Glutamatergic neuron (in vitro differentiated cells): ENCODE data around the gene VWA8. TPM values are rescaled to one million over a fixed set of nuclear protein-coding genes. Genes with fewer than 3 reads are reported as not detected.
"Not testable (repeated sequence)": the region's sequence is repeated elsewhere in the genome, so short reads cannot be mapped to it uniquely, and the experiment has no call there.

Experiments
- DNase-seq: peaks from one replicate; pipeline ENCODE4 v3.0.0; 2022
- H3K27ac Mint-ChIP-seq: one replicate; pipeline ENCODE4 v1.8.0; 2020; ENCODE audit warnings: mild to moderate bottlenecking, mixed read lengths, inconsistent platforms; ENCODE audit not compliant: unreplicated experiment
- H3K27me3 Mint-ChIP-seq: one replicate; pipeline ENCODE4 v1.8.0; 2020; ENCODE audit warnings: mild to moderate bottlenecking, moderate library complexity, mixed read lengths, inconsistent platforms; ENCODE audit not compliant: unreplicated experiment
- H3K36me3 Mint-ChIP-seq: one replicate; pipeline ENCODE4 v1.8.0; 2020; ENCODE audit warnings: mild to moderate bottlenecking, mixed read lengths, inconsistent platforms; ENCODE audit not compliant: unreplicated experiment
- H3K4me1 Mint-ChIP-seq: one replicate; pipeline ENCODE4 v1.8.0; 2020; ENCODE audit warnings: mild to moderate bottlenecking, low read depth, mixed read lengths, inconsistent platforms; ENCODE audit not compliant: unreplicated experiment
- H3K4me3 Mint-ChIP-seq: one replicate; pipeline ENCODE4 v1.8.0; 2020; ENCODE audit warnings: mild to moderate bottlenecking, mixed read lengths, inconsistent platforms; ENCODE audit not compliant: unreplicated experiment
- H3K9me3 Mint-ChIP-seq: one replicate; pipeline ENCODE4 v1.8.0; 2020; ENCODE audit warnings: mild to moderate bottlenecking, moderate library complexity, mixed read lengths, inconsistent platforms; ENCODE audit not compliant: unreplicated experiment
- total RNA-seq: library from RNA; stranded (reverse); fragmentation: NEBNext Ultra II Directional; extraction: Animal tissue kit (Norgen Biotek cat#: 25700); gene quantifications from one replicate; pipeline ENCODE4 v1.2.1, GENCODE V29; 2021; ENCODE audit not compliant: unreplicated experiment
- TF ChIP-seq, protein P1 (sequence below): fragments of 200-600 bp; sonication (generic); IDR thresholded peaks from one replicate; pipeline ENCODE4 v1.5.0; 2021; ENCODE audit not compliant: partially characterized antibody, unreplicated experiment

Gene VWA8
- total RNA-seq, 1 donor from 2014 or later, result 16.4 TPM

DNA sequence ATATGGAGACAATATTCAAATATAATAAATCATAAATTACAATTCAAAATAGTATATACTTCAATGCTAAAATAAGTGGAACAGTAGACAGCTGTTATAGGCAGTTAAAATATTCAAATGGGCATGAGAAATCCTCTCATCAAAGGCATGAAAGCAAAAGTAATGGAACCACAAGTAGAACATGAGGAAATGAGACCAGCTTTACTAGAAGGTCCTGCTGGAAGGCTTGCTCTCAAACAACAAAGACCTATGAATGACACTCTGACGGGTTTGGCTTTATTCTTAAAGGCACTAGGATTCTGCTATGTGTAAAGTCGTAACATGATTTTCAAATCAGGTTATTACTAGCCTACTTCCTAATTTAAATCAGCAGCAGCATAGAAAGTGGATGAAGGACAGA lies 148.1 kb downstream of the VWA8 start:
- no peaks in the 10 kb centered on the region for H3K9me3 Mint-ChIP-seq
- H3K27ac Mint-ChIP-seq, result no peak overlapping the region
- TF ChIP-seq, protein P1, sequence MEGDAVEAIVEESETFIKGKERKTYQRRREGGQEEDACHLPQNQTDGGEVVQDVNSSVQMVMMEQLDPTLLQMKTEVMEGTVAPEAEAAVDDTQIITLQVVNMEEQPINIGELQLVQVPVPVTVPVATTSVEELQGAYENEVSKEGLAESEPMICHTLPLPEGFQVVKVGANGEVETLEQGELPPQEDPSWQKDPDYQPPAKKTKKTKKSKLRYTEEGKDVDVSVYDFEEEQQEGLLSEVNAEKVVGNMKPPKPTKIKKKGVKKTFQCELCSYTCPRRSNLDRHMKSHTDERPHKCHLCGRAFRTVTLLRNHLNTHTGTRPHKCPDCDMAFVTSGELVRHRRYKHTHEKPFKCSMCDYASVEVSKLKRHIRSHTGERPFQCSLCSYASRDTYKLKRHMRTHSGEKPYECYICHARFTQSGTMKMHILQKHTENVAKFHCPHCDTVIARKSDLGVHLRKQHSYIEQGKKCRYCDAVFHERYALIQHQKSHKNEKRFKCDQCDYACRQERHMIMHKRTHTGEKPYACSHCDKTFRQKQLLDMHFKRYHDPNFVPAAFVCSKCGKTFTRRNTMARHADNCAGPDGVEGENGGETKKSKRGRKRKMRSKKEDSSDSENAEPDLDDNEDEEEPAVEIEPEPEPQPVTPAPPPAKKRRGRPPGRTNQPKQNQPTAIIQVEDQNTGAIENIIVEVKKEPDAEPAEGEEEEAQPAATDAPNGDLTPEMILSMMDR, result no peak
- no peaks in the 10 kb centered on the region for H3K27me3 Mint-ChIP-seq
- H3K4me1 Mint-ChIP-seq, result no peaks in the 10 kb centered on the region
- DNase-seq, result no peak
- H3K4me3 Mint-ChIP-seq, result no peak overlapping the region
- H3K36me3 Mint-ChIP-seq, result peaks cover 6% of the 10 kb centered on the region

DNA sequence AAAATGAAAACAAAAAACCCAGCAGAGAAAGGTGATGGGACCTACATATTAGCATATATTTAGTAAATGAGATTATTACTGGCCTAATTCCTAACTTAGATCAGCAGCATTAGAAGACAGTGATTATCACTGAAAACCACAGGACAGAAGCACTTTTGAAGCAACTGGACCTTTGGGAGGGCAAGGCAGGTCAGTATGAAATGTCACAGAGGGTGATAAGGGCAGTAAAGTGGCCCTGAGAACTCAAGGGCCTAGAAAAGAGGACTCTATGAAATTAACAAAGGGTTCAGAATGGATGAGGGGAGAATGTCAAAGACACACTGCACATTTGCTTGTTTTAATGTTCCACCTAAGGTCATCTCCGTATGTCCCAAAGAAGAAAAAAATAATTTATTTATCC lies 148.7 kb downstream of the VWA8 start:
- no peaks in the 10 kb centered on the region for H3K4me1 Mint-ChIP-seq
- DNase-seq, result no peak
- no peaks in the 10 kb centered on the region for H3K9me3 Mint-ChIP-seq
- TF ChIP-seq, protein P1, result no peak
- H3K27ac Mint-ChIP-seq, result no peak overlapping the region
- H3K36me3 Mint-ChIP-seq, result peaks cover 6% of the 10 kb centered on the region
- no peaks in the 10 kb centered on the region for H3K27me3 Mint-ChIP-seq
- no peak overlapping the region for H3K4me3 Mint-ChIP-seq

DNA sequence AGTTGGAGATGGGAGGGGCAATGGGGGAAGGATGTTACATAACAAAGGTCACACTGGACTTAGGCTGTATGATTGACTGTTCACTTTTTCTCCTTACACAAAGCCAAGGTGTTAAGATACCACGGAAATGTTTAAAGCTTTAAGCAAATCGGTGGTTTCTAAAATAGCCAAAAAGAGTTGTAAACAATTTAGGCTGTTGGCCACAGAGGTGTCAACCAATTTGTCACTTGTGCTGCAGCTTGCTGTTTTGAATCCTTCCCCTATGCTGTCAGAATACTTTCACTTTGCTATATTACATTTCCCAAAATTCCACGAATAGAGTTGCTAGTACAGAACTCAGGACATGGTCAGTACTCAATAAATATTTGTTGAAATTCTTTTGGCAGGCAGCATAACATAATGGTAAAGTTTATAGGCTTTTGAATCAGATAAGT lies 149.3 kb downstream of the VWA8 start:
- H3K4me3 Mint-ChIP-seq, result no peak overlapping the region
- H3K9me3 Mint-ChIP-seq, result no peaks in the 10 kb centered on the region
- DNase-seq, result no peak
- H3K27me3 Mint-ChIP-seq, result no peaks in the 10 kb centered on the region
- no peak overlapping the region for H3K27ac Mint-ChIP-seq
- H3K36me3 Mint-ChIP-seq, result peaks cover 6% of the 10 kb centered on the region
- TF ChIP-seq, protein P1, result no peak
- H3K4me1 Mint-ChIP-seq, result no peaks in the 10 kb centered on the region

DNA sequence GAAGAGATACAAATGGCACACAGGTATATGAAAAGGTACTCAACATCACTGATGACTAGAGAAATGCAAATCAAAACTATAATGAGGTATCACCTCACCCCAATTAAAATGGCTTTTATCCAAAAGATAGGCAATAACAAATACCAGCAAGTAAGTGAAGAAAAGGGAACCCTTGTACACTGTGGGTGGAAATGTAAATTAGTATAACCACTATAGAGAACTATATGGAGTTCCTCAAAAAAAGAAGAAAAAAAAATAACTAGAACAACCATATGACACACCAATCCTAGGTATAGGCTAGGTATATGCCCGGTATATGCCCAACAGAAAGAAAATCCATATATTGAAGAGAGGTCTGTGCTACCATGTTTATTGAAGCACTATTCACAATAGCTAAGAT lies 150.9 kb downstream of the VWA8 start:
- Mint-ChIP-seq H3K4me1 (no peaks in the 10 kb centered on the region), H3K36me3 (no peaks in the 10 kb centered on the region), H3K27me3 (no peaks in the 10 kb centered on the region), H3K4me3 (no peak overlapping the region), H3K27ac (no peak overlapping the region), H3K9me3 (no peaks in the 10 kb centered on the region)
- TF ChIP-seq, protein P1, result no peak
- DNase-seq, result no peak

DNA sequence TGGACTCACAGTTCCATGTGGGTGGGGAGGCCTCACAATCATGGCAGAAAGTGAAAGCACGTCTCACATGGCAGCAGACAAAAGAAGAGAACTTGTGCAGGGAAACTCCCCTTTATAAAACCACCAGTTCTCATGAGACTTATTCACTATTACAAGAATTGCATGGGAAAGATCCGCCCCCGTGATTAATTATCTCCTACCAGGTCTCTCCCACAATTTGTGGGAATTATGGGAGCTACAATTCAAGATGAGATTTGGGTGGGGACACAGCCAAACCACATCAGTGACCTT lies 157.5 kb downstream of the VWA8 start:
- not testable (repeated sequence) for H3K27me3 Mint-ChIP-seq, DNase-seq, H3K4me1 Mint-ChIP-seq, H3K9me3 Mint-ChIP-seq, H3K27ac Mint-ChIP-seq, H3K36me3 Mint-ChIP-seq, H3K4me3 Mint-ChIP-seq
